Parathyroid adenoma (tissue), 2 donors: ENCODE measurements around the gene ZNRF3.
"Not testable (repeated sequence)": the region's sequence is repeated elsewhere in the genome, so short reads cannot be mapped to it uniquely, and the experiment has no call there.

Experiments used
- H2AFZ ChIP-seq: fragments of 300-600 bp; sonication (generic); one replicate; pipeline ENCODE4 v1.7.0; 2017; ENCODE audit warnings: antibody characterized with exemption, mild to moderate bottlenecking
- H3K27ac ChIP-seq: fragments of 300-600 bp; sonication (generic); one replicate; pipeline ENCODE4 v1.7.0; 2017
- H3K27me3 ChIP-seq: fragments of 300-600 bp; sonication (generic); one replicate; pipeline ENCODE4 v1.7.0; 2017; ENCODE audit warnings: low read length; ENCODE audit not compliant: control insufficient read depth, insufficient read depth
- H3K36me3 ChIP-seq: fragments of 300-600 bp; sonication (generic); one replicate; pipeline ENCODE4 v1.7.0; 2017; ENCODE audit warnings: low read length; ENCODE audit not compliant: control insufficient read depth, insufficient read depth
- H3K4me1 ChIP-seq: fragments of 300-600 bp; sonication (generic); one replicate; pipeline ENCODE4 v1.7.0; 2017; ENCODE audit warnings: control low read depth
- H3K4me2 ChIP-seq: fragments of 300-600 bp; sonication (generic); one replicate; pipeline ENCODE4 v1.7.0; 2017; ENCODE audit warnings: low read length
- H3K4me3 ChIP-seq: fragments of 300-600 bp; sonication (generic); one replicate; pipeline ENCODE4 v1.7.0; 2017; ENCODE audit warnings: low read depth, low read length
- H3K79me2 ChIP-seq: fragments of 300-600 bp; sonication (generic); one replicate; pipeline ENCODE4 v1.7.0; 2017; ENCODE audit warnings: control low read depth
- H3K9ac ChIP-seq: fragments of 300-600 bp; sonication (generic); one replicate; pipeline ENCODE4 v1.7.0; 2017; ENCODE audit warnings: mild to moderate bottlenecking
- H3K9me3 ChIP-seq: fragments of 300-600 bp; sonication (generic); one replicate; pipeline ENCODE4 v1.7.0; 2017; ENCODE audit warnings: low read length; ENCODE audit not compliant: control insufficient read depth
- CTCF ChIP-seq: fragments of 300-600 bp; sonication (generic); IDR thresholded peaks from one replicate; pipeline ENCODE4 v1.7.0; 2017; ENCODE audit warnings: antibody characterized with exemption, mild to moderate bottlenecking
- donor health status: primary hyperparathyroidism.

ZNRF3 gene

GRCh38 chr22:28883657-28883916 lies 215 bp downstream of the ZNRF3 start:
- no peaks in the 10 kb centered on the region for H3K27me3 ChIP-seq
- H3K9me3 ChIP-seq: no peaks in the 10 kb centered on the region
- no peaks in the 10 kb centered on the region for H3K36me3 ChIP-seq
- no peak for TF ChIP-seq CTCF
- no peaks in the 10 kb centered on the region for H3K4me1 ChIP-seq
- H3K4me2 ChIP-seq: no peak overlapping the region
- H3K27ac ChIP-seq: no peak overlapping the region
- H3K9ac ChIP-seq: no peak overlapping the region
- no peak overlapping the region for H2AFZ ChIP-seq
- no peaks in the 10 kb centered on the region for H3K79me2 ChIP-seq
- no peak overlapping the region for H3K4me3 ChIP-seq

- H3K4me3 ChIP-seq: peak overlapping the region; percentile 60
- no peaks in the 10 kb centered on the region for H3K27me3 ChIP-seq
- no peak overlapping the region for H3K9ac ChIP-seq
- H3K27ac ChIP-seq: no peak overlapping the region
- H3K4me2 ChIP-seq: peak overlapping the region; percentile 88
- no peaks in the 10 kb centered on the region for H3K4me1 ChIP-seq
- H3K9me3 ChIP-seq: no peaks in the 10 kb centered on the region
- H3K36me3 ChIP-seq: no peaks in the 10 kb centered on the region
- TF ChIP-seq CTCF: no peak
- H2AFZ ChIP-seq: no peak overlapping the region
- H3K79me2 ChIP-seq: no peaks in the 10 kb centered on the region
Measured at GRCh38 chr22:28883917-28884746, 760 bp downstream of the ZNRF3 start.

DNA sequence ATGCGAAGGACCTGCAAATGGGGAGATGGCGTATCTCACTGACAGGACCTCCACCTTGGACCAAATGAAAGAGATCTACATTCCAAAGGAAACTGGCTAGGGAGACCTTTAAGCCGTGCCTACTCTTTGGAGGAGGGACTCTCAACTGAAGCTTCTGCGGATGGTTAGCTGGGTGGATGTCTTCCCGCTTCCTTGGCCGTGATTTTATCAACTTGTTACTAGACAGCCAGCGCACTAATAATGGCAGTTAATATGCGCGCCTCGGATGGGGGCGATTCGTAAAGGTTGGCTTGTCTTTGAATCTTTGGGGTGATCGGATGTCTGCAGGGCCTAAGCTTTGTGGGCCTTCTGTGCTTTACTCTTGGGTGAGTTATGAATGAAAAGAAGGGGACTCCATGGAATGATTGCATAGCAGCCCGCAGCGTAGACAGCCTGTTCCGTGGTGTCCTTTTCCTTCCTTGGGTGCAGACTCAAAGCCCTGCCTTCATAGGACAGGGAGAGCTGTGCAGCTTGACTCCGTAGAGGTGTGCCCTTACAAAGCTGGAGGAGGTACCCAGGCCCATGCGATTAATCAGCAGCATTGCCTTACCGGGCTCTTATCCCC lies 1.5 kb downstream of the ZNRF3 start:
- Histone ChIP-seq H3K4me3 (peak overlapping the region; percentile 60), H3K9me3 (no peaks in the 10 kb centered on the region), H3K79me2 (peaks cover 2% of the 10 kb centered on the region), H3K36me3 (no peaks in the 10 kb centered on the region), H2AFZ (no peak overlapping the region), H3K4me1 (no peaks in the 10 kb centered on the region), H3K9ac (no peak overlapping the region), H3K27me3 (no peaks in the 10 kb centered on the region), H3K4me2 (peak overlapping the region; percentile 88), H3K27ac (no peak overlapping the region)
- no peak for TF ChIP-seq CTCF

- Histone ChIP-seq H3K9ac (no peak overlapping the region), H3K4me2 (no peak overlapping the region), H3K27me3 (no peaks in the 10 kb centered on the region), H3K4me3 (no peak overlapping the region), H3K9me3 (no peaks in the 10 kb centered on the region), H3K36me3 (no peaks in the 10 kb centered on the region), H3K79me2 (peaks cover 4% of the 10 kb centered on the region), H2AFZ (no peak overlapping the region), H3K4me1 (no peaks in the 10 kb centered on the region), H3K27ac (no peak overlapping the region)
- no peak for TF ChIP-seq CTCF
Measured at GRCh38 chr22:28885939-28886338, 2.6 kb downstream of the ZNRF3 start.

DNA sequence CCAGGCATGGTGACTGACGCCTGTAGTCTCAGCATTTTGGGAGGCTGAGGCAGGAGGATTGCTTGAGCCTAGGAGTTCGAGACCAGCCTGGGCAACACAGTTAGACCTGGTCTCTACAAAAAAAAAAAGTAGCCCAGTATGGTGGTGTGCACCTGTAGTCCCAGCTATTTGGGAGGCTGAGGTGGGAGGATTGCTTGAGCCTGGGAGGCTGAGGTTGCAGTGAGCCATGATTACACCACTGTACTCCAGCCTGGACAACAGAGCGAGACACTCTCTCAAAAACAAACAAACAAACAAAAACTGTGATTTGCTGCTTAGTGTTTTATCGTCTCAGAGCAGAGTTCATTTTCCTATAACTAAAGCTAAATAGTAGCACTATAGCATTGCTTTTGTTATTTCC lies 3.3 kb downstream of the ZNRF3 start:
- not testable (repeated sequence) for H3K4me1 ChIP-seq, H3K27me3 ChIP-seq, H3K79me2 ChIP-seq, H2AFZ ChIP-seq, H3K4me3 ChIP-seq, H3K27ac ChIP-seq, H3K9ac ChIP-seq, H3K9me3 ChIP-seq, H3K4me2 ChIP-seq, H3K36me3 ChIP-seq
